Psoas muscle (tissue), 8 donors: ENCODE measurements around the gene TUBB2A. TPM values are rescaled to one million over a fixed set of nuclear protein-coding genes. Genes with fewer than 3 reads are reported as not detected.
"Not testable (repeated sequence)": the region's sequence is repeated elsewhere in the genome, so short reads cannot be mapped to it uniquely, and the experiment has no call there.

ENCODE experiments used
- ATAC-seq, 4 donors: fragments of 200-7000 bp; cut with Tn5 transposase; one replicate each; pipeline ENCODE4 v1.9.1; 2020; ENCODE audit warnings: moderate library complexity in 3 of 4, mild to moderate bottlenecking in 2 of 4
- DNase-seq, 2 donors: peaks; one replicate each; pipeline ENCODE4 v3.0.0-alpha.2; 2020
- H3K27ac ChIP-seq: fragments of 200-600 bp; one replicate; pipeline ENCODE4 v1.8.0; 2022
- H3K27me3 ChIP-seq, 3 donors: fragments of 200-600 bp in 1 of 3; one replicate each; pipeline versions ENCODE4 v1.6.1 to v1.8.0; 2013 to 2022; ENCODE audit warnings: low read length in 2 of 3, mild to moderate bottlenecking in 2 of 3, moderate library complexity in 1 of 3; ENCODE audit not compliant: insufficient read depth in 3 of 3
- H3K36me3 ChIP-seq, 2 donors: fragments of 200-600 bp in 1 of 2; one replicate each; pipeline versions ENCODE4 v1.6.1 to v1.8.0; 2013 to 2022; ENCODE audit warnings: low read depth in 1 of 2, mild to moderate bottlenecking in 1 of 2, moderate library complexity in 1 of 2; ENCODE audit not compliant: insufficient read depth in 1 of 2
- H3K4me1 ChIP-seq: fragments of 200-600 bp; one replicate; pipeline ENCODE4 v1.8.0; 2022
- H3K4me3 ChIP-seq: fragments of 200-600 bp; one replicate; pipeline ENCODE4 v1.8.0; 2022; ENCODE audit warnings: mild to moderate bottlenecking
- H3K9me3 ChIP-seq: fragments of 200-600 bp; one replicate; pipeline ENCODE4 v1.8.0; 2022
- WGBS, 3 donors: extraction: QIAGEN DNeasy Blood & Tissue Kit; methylation state at CpG; one replicate each; pipeline versions ENCODE4 v1.1.6 to v1.1.7; 2013; 5-methylcytosine and 5-hydroxymethylcytosine counted together
- intact Hi-C, 2 donors: fragments of 100-400 bp; cut with DNase I; formaldehyde crosslinking; loops; one replicate each; pipeline versions ENCODE4 v1.11.0 to v1.14.2; 2022
- polyA plus RNA-seq, 3 donors: library from polyadenylated mRNA; stranded (reverse); fragments of 200-250 nt; gene quantifications; one replicate each; pipeline ENCODE4 v1.2.3, GENCODE V29; 2013
- total RNA-seq, 4 donors: library from RNA; stranded (reverse); fragmentation: NEBNext Ultra II Directional in 2 of 4; extraction: Animal tissue kit (Norgen Biotek cat#: 25700) in 2 of 4; gene quantifications; one replicate each; pipeline versions ENCODE4 v1.2.1 to v1.2.4, GENCODE V29; 2021 to 2023
- TF ChIP-seq, protein P1 (sequence below): fragments of 200-600 bp; IDR thresholded peaks from one replicate; pipeline ENCODE4 v1.8.0; 2022; ENCODE audit warnings: antibody characterized with exemption
- donor health status: healthy with polysubstance abuse.
- donor health status: DM: no; HTN: no; CAD: no; lungs with moderate emphysema.
- donor health status: Bipolar disorder and iron deficiency.
- donor health status: healthy.
- donor health status: DM: yes; HTN: yes; CAD: no.
- donor health status: DM: no; HTN: no; CAD: no.
- donor health status: DM: no; HTN: no; CAD: no.
- donor health status: DM: yes; HTN: yes; CAD: no.

The TUBB2A gene
- total and polyA plus RNA-seq, 7 donors, result 25.3 to 83.4 (median 47.1) TPM

GRCh38 chr6:3202999-3203696 is 45.8 kb upstream of the TUBB2A start:
- Histone ChIP-seq H3K9me3 (no peaks in the 10 kb centered on the region), H3K36me3 (no peaks in the 10 kb centered on the region), H3K27me3 (peaks cover 0 to 13% (median 0%) of the 10 kb centered on the region in 3 donors), H3K4me1 (no peaks in the 10 kb centered on the region), H3K27ac (no peak overlapping the region), H3K4me3 (no peak overlapping the region)
- DNase-seq (no peak), ATAC-seq (no peak)
- WGBS, 3 donors, result 73 to 77% (median 77%) methylated on average over 7 of the region's 7 CpGs
- TF ChIP-seq, protein P1, sequence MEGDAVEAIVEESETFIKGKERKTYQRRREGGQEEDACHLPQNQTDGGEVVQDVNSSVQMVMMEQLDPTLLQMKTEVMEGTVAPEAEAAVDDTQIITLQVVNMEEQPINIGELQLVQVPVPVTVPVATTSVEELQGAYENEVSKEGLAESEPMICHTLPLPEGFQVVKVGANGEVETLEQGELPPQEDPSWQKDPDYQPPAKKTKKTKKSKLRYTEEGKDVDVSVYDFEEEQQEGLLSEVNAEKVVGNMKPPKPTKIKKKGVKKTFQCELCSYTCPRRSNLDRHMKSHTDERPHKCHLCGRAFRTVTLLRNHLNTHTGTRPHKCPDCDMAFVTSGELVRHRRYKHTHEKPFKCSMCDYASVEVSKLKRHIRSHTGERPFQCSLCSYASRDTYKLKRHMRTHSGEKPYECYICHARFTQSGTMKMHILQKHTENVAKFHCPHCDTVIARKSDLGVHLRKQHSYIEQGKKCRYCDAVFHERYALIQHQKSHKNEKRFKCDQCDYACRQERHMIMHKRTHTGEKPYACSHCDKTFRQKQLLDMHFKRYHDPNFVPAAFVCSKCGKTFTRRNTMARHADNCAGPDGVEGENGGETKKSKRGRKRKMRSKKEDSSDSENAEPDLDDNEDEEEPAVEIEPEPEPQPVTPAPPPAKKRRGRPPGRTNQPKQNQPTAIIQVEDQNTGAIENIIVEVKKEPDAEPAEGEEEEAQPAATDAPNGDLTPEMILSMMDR, result no peak
- intact Hi-C loops, result no loop called here

DNA sequence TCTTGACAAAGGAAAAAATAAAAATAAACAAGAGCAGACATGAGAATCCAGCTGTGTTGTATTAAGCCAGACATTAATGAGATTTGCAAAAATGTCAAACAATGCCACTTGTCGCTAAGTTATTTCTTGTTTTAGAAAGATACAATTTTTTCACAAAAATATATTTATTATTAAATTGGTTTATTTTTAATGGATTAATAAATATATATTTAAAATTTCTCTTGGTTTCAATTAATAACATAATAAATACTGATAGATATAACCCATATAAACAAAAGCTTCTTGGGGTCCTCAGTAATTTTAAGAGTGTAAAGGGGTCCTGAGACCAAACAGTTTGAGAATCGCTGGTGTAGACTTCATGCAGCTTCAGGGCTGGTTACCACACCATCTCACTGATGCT is 44.0 kb upstream of the TUBB2A start:
- Histone ChIP-seq H3K27me3 (no peaks in the 10 kb centered on the region), H3K36me3 (no peaks in the 10 kb centered on the region), H3K9me3 (no peaks in the 10 kb centered on the region), H3K4me3 (no peak overlapping the region), H3K27ac (no peak overlapping the region), H3K4me1 (no peaks in the 10 kb centered on the region)
- ATAC-seq (no peak), DNase-seq (no peak)
- TF ChIP-seq, protein P1, result no peak
- intact Hi-C loops, result no loop called here
- 96 to 99% (median 99%) methylated on average over 2 of the region's 2 CpGs for WGBS, 3 donors

DNA sequence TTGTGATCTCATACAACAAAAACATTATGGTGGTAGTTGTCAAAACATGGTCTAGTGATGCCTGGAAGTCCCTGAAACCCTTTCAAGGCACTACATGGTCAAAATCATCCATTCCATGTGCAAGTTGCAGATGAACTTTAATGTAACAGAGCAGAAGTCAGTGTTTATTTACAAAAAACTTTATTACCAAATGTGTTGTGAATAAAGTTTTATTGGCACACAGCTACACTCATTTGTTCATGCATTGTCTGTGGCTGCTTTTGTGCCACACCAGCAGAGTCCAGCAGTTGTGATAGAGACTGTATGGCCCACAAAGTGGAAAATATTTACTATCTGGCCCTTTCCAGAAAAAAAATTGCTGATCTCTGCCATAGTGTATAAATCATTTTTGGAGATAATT is 43.3 kb upstream of the TUBB2A start:
- Histone ChIP-seq H3K36me3 (no peaks in the 10 kb centered on the region), H3K27me3 (no peaks in the 10 kb centered on the region), H3K27ac (no peak overlapping the region), H3K4me3 (no peak overlapping the region), H3K9me3 (no peaks in the 10 kb centered on the region), H3K4me1 (no peaks in the 10 kb centered on the region)
- DNase-seq, result no peak
- ATAC-seq, result no peak
- TF ChIP-seq, protein P1, result no peak
- intact Hi-C loops, result no loop called here

DNA sequence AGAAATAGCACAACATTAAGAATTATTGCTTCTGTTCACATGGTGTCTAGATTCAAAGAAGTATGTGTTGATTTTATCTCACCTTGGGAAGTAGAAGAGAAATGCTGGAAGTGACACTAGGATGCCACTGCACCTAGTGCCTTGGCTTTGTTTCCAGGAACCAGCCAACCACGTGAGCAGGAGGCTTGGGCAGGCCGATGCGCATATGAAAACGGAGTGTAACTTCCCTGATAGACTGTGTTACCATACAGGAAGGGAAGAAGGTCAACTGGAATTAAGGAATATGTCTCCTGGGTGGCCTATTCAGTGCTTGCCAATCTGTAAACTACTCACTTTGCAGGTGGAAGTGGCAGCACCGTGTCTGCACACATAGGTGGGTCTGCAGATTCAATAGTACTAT is 42.0 kb upstream of the TUBB2A start:
- ATAC-seq (no peak), DNase-seq (no peak)
- H3K4me3 ChIP-seq, result no peak overlapping the region
- intact Hi-C loops, result no loop called here
- H3K27ac ChIP-seq, result no peak overlapping the region
- H3K27me3 ChIP-seq, result no peaks in the 10 kb centered on the region
- H3K4me1 ChIP-seq, result no peaks in the 10 kb centered on the region
- TF ChIP-seq, protein P1, result no peak
- H3K36me3 ChIP-seq, result no peaks in the 10 kb centered on the region
- 73 to 80% (median 77%) methylated on average over 5 of the region's 5 CpGs for WGBS, 3 donors
- H3K9me3 ChIP-seq, result no peaks in the 10 kb centered on the region

- H3K4me1 ChIP-seq, intact Hi-C loops, ATAC-seq, H3K27me3 ChIP-seq, H3K9me3 ChIP-seq, H3K36me3 ChIP-seq, H3K4me3 ChIP-seq, H3K27ac ChIP-seq, DNase-seq: not testable (repeated sequence)
- 84 to 94% (median 86%) methylated on average over 4 of the region's 5 CpGs for WGBS, 3 donors
Observed at GRCh38 chr6:3197734-3198133, 40.4 kb upstream of the TUBB2A start.
